Measurements from ENCODE around the gene PLA2G3. TPM values are rescaled to one million over a fixed set of nuclear protein-coding genes. Genes with fewer than 3 reads are reported as not detected.

The PLA2G3 gene
- total and polyA plus RNA-seq, 2 of the 8 experiments (the other 6 are each of a cell fraction or from before 2014, with no cell fraction given) = 18.1 to 25.9 TPM

GRCh38 chr22:31107178-31107893 lies 33.0 kb downstream of the PLA2G3 start, which contains the start of gene SELENOM:
Gene SELENOM (minus strand): TSS chr22:31107568. CDS start chr22:31107505, 63 bp downstream.
- 2% methylated on average over 54 of the region's 67 CpGs; no CpG with 5 or more reads in 1 of the 2 experiments for WGBS, 2 experiments (ENCODE audit: extremely low coverage in 1 of 2, insufficient coverage in 1 of 2, insufficient read length in 1 of 2, insufficient replicate concordance in 2 of 2, low coverage in 1 of 2, low lambda C conversion rate in 2 of 2, missing lambda C conversion rate in 1 of 2)
- TF ChIP-seq GABPA (IDR thresholded peaks at IDR 0.05; ENCODE audit: borderline replicate concordance, insufficient read depth, low read length) (0 out of 2 replicates have a peak, but pooled peaks have one; percentile 45), RBBP5 (IDR thresholded peaks at IDR 0.05; ENCODE audit: borderline replicate concordance, low read depth, low read length) (peak; percentile 55; the same call in 1 of the 2 replicates), JUND (IDR thresholded peaks at IDR 0.05; ENCODE audit: low read length) (peak; percentile 23; the same call in 1 of the 2 replicates), TAF1 (IDR thresholded peaks at IDR 0.05; ENCODE audit: low read depth, low read length) (peak; percentile 55; the same call in 1 of the 2 replicates), POLR2AphosphoS5 (IDR thresholded peaks at IDR 0.05; ENCODE audit: low read depth, low read length) (peak; percentile 65), CREB1 (IDR thresholded peaks at IDR 0.05) (peak; percentile 95), POLR2A (IDR thresholded peaks at IDR 0.05; ENCODE audit: control extremely low read depth in 1 of 2, low read depth in 2 of 2, low read length in 2 of 2) (peak in 1 of 2 experiments; percentile 58; a peak in 2 of 3 replicates), FOSL1 (IDR thresholded peaks at IDR 0.05; ENCODE audit: insufficient read depth, low read depth, low read length) (no peak), JUN (IDR thresholded peaks at IDR 0.05; ENCODE audit: low read depth, low read length) (0 out of 2 replicates have a peak, but pooled peaks have one; percentile 9), HDAC2 (IDR thresholded peaks at IDR 0.05; ENCODE audit: borderline replicate concordance in 1 of 2, low read depth in 2 of 2, low read length in 2 of 2) (peak; percentile 96 to 99)

More at GRCh38 chr22:31107178-31107893, 33.0 kb downstream of the PLA2G3 start, which contains the start of gene SELENOM:
- H3K4ac ChIP-seq (replicated peaks; ENCODE audit: insufficient read length, low read depth, low read length) = peak within 1 kb of the TSS; percentile 53
- peak within 1 kb of the TSS; percentile 51 to 57 (median 53) for H3K9ac ChIP-seq (replicated peaks in 1 of 4; ENCODE audit: extremely low read depth in 1 of 4, low read depth in 3 of 4, low read length in 3 of 4)
- 0 out of 2 replicates have a peak within 1 kb of the TSS, but pooled peaks have one; percentile 48 for H2BK20ac ChIP-seq (ENCODE audit: low read length)
- H4K91ac ChIP-seq (replicated peaks; ENCODE audit: insufficient read length, low read length) = no peak within 1 kb of the TSS
- peak within 1 kb of the TSS; percentile 38 for H3K18ac ChIP-seq (ENCODE audit: extremely low read depth, low read length)
- H3K27me3 ChIP-seq (replicated peaks in 1 of 4; ENCODE audit: control insufficient read depth in 3 of 4, extremely low read depth in 1 of 4, insufficient read depth in 3 of 4, low read length in 3 of 4) = peaks cover 10 to 23% (median 22%) of the 10 kb centered on the region in 4 experiments
- peak within 1 kb of the TSS; percentile 49 to 77 (median 68) for H3K4me3 ChIP-seq (ENCODE audit: extremely low read depth in 1 of 4, insufficient read depth in 2 of 4, low read depth in 3 of 4, low read length in 4 of 4)
- ChIA-PET POLR2A (ENCODE audit: partially characterized antibody) (interaction anchor here (0.7 to 3.1 kb wide), 8 partner anchors 14 to 236 kb away, joined by 3 to 16 read pairs (median 4); partner anchors contain the start of genes PLA2G3 and RNF185), CTCF (ENCODE audit: partially characterized antibody) (interaction anchor here (0.6 to 8.7 kb wide), 24 partner anchors 8 to 826 kb away, joined by 3 to 124 read pairs (median 4); partner anchors contain the start of genes INPP5J, PLA2G3 and SMTN)
- no peaks in the 10 kb centered on the region for H3K79me2 ChIP-seq (ENCODE audit: control insufficient read depth in 1 of 2, insufficient read depth in 2 of 2, low read length in 2 of 2)
- no peaks in the 10 kb centered on the region for H3K36me3 ChIP-seq (ENCODE audit: control insufficient read depth in 2 of 4, insufficient read depth in 4 of 4, low read length in 3 of 4)
- FAIRE-seq (peak; percentile 45), DNase-seq (ENCODE audit: low read depth in 1 of 2, low spot score in 2 of 2) (peak; percentile 89 to 95)
- peak within 1 kb of the TSS; percentile 25; the same call in 1 of the 2 replicates for H2AFZ ChIP-seq (ENCODE audit: low read length)
- H4K8ac ChIP-seq (ENCODE audit: extremely low read depth, insufficient read depth, low read length) = peak within 1 kb of the TSS; percentile 91
- no peak within 1 kb of the TSS for H2BK15ac ChIP-seq (ENCODE audit: low read length)
- 0 out of 2 replicates have a peak within 1 kb of the TSS, but pooled peaks have one; percentile 80 for H2BK12ac ChIP-seq (ENCODE audit: low read depth, low read length)
- no peak within 1 kb of the TSS for H3K23ac ChIP-seq (ENCODE audit: insufficient read length)
- H3K9me3 ChIP-seq (ENCODE audit: insufficient read depth in 2 of 2, low read depth in 1 of 2, low read length in 1 of 2) = no peaks in the 10 kb centered on the region
- peak within 1 kb of the TSS; percentile 60; the same call in 1 of the 2 replicates for H2AK5ac ChIP-seq (ENCODE audit: low read depth, low read length)
- peaks cover 0 to 15% (median 11%) of the 10 kb centered on the region in 4 experiments; a peak in 5 of 7 replicates for H3K4me1 ChIP-seq (replicated peaks in 1 of 4; ENCODE audit: control insufficient read depth in 3 of 4, insufficient read depth in 4 of 4, low read length in 3 of 4)
- H2BK120ac ChIP-seq (replicated peaks; ENCODE audit: low read depth, low read length) = peak within 1 kb of the TSS; percentile 90
- H3K4me2 ChIP-seq (ENCODE audit: insufficient read depth in 1 of 2, low read depth in 2 of 2, low read length in 2 of 2) = peak within 1 kb of the TSS; percentile 84 to 90
- no peak within 1 kb of the TSS for H3K14ac ChIP-seq (ENCODE audit: insufficient read length)
- no peaks in the 10 kb centered on the region; the same call in 1 of the 2 replicates for H3K79me1 ChIP-seq (ENCODE audit: low read depth, low read length)
- H3K23me2 ChIP-seq (ENCODE audit: low read depth, low read length) = peaks cover 8% of the 10 kb centered on the region; the same call in 1 of the 2 replicates
- H3K27ac ChIP-seq (ENCODE audit: low read depth, low read length) = no peak within 1 kb of the TSS
- peak within 1 kb of the TSS; percentile 52; the same call in 1 of the 2 replicates for H2BK5ac ChIP-seq (ENCODE audit: low read depth, low read length)
- peaks cover 0 to 8% of the 10 kb centered on the region in 2 experiments for H4K20me1 ChIP-seq (replicated peaks in 1 of 2; ENCODE audit: control insufficient read depth in 1 of 2, insufficient read depth in 2 of 2, low read length in 2 of 2)
- peak within 1 kb of the TSS; percentile 19 for H4K5ac ChIP-seq (ENCODE audit: insufficient read length, low read depth, low read length)
- H3K56ac ChIP-seq (replicated peaks; ENCODE audit: insufficient read length, low read depth, low read length) = peak within 1 kb of the TSS; percentile 6

Data from H1 (cell line).